ENCODE measurements around the gene RAB15. TPM values are rescaled to one million over a fixed set of nuclear protein-coding genes. Genes with fewer than 3 reads are reported as not detected.

The RAB15 gene
- total RNA-seq, 4 donors from 2014 or later = 11.6 to 50.9 (median 19.4) TPM

DNA sequence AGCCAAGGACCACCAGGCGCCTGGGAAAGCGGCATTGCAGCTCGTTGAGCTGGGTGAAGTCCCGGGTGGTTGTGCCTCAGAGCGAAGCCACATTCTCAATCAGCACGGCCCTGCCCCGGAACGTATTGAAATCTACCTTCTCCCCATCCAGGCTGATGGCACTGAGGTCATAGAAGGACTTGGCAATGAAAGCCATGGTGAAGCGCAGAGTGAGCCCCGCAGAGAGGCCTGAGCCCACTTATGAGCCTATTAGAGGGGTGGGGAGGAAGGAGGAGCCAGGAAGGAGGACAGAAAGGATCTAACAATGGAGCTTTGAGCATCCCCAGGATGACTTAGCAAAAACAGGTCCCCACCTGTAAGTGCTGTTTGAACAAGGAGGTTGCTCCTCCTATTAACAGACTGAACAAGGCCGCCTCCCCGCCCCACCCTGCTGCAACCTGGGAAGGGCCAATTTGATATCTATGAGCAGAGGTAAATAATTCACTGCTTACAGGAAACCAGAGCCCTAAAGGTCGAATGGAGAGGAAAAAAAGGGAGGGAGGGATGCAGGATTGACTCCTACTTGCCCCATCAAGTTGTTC, 29.5 kb downstream of the RAB15 start, which contains the start of gene GPX2:
GPX2 (minus strand) TSS at position 215 of the 581 bp plus-strand sequence; CDS start at position 196, 19 bp downstream.
- no peaks in the 10 kb centered on the region for H3K36me3 ChIP-seq
- peak within 1 kb of the TSS; percentile 19 to 45 (median 37) for H3K4me3 ChIP-seq
- peak; percentile 77 for TF ChIP-seq POLR2A (IDR thresholded peaks at IDR 0.05)
- no peak for TF ChIP-seq EP300 (IDR thresholded peaks at IDR 0.05; ENCODE audit: low read depth)
- peak; percentile 53 to 89 (median 75) for TF ChIP-seq POLR2AphosphoS5 (IDR thresholded peaks at IDR 0.05)
- peaks cover 0 to 50% (median 25%) of the 10 kb centered on the region in 4 donors for H3K4me1 ChIP-seq
- intact Hi-C loops (cut with DNase I; ENCODE audit: low total_unique reads) (no loop called here), in situ Hi-C loops (cut with MboI; ENCODE audit: low pct_ligation_motif_present in 1 of 4, low pct_unique_long_range_greater_than_20kb in 1 of 4, low sequenced_read_pairs in 3 of 4) (no loop called here)
- 47 to 68% methylated on average over 5 to 13 of the region's 13 CpGs for WGBS, 2 donors (ENCODE audit: low coverage in 1 of 2)
- no peaks in the 10 kb centered on the region for H3K9me3 ChIP-seq
- H3K27ac ChIP-seq = peak within 1 kb of the TSS; percentile 83 to 89 (median 86)
- peak; percentile 90 for DNase-seq
- H3K27me3 ChIP-seq = no peaks in the 10 kb centered on the region

GRCh38 chr14:64940336-64940910, 31.7 kb downstream of the RAB15 start:
- Histone ChIP-seq H3K36me3 (no peaks in the 10 kb centered on the region), H3K27ac (peak overlapping the region; percentile 83 to 89 (median 86)), H3K27me3 (no peaks in the 10 kb centered on the region), H3K4me3 (peak overlapping the region in 2 of 4 donors; percentile 36 to 45), H3K4me1 (peaks cover under 1 to 67% (median 25%) of the 10 kb centered on the region in 4 donors), H3K9me3 (no peaks in the 10 kb centered on the region)
- no peak for DNase-seq
- in situ Hi-C loops (cut with MboI; ENCODE audit: low pct_ligation_motif_present in 1 of 4, low pct_unique_long_range_greater_than_20kb in 1 of 4, low sequenced_read_pairs in 3 of 4) (no loop called here), intact Hi-C loops (cut with DNase I; ENCODE audit: low total_unique reads) (no loop called here)
- 47 to 50% methylated on average over 2 to 3 of the region's 3 CpGs for WGBS, 2 donors (ENCODE audit: low coverage in 1 of 2)
- TF ChIP-seq POLR2AphosphoS5 (IDR thresholded peaks at IDR 0.05) = peak in 1 of 3 donors; percentile 48
- TF ChIP-seq EP300 (IDR thresholded peaks at IDR 0.05; ENCODE audit: low read depth) = no peak

GRCh38 chr14:64939817-64940190, 32.3 kb downstream of the RAB15 start:
- Histone ChIP-seq H3K4me3 (peak overlapping the region in 1 of 4 donors; percentile 45), H3K9me3 (no peaks in the 10 kb centered on the region), H3K27me3 (no peaks in the 10 kb centered on the region), H3K27ac (peak overlapping the region; percentile 83 to 89 (median 86)), H3K36me3 (no peaks in the 10 kb centered on the region), H3K4me1 (peaks cover 3 to 73% (median 25%) of the 10 kb centered on the region in 4 donors)
- TF ChIP-seq, protein P1, sequence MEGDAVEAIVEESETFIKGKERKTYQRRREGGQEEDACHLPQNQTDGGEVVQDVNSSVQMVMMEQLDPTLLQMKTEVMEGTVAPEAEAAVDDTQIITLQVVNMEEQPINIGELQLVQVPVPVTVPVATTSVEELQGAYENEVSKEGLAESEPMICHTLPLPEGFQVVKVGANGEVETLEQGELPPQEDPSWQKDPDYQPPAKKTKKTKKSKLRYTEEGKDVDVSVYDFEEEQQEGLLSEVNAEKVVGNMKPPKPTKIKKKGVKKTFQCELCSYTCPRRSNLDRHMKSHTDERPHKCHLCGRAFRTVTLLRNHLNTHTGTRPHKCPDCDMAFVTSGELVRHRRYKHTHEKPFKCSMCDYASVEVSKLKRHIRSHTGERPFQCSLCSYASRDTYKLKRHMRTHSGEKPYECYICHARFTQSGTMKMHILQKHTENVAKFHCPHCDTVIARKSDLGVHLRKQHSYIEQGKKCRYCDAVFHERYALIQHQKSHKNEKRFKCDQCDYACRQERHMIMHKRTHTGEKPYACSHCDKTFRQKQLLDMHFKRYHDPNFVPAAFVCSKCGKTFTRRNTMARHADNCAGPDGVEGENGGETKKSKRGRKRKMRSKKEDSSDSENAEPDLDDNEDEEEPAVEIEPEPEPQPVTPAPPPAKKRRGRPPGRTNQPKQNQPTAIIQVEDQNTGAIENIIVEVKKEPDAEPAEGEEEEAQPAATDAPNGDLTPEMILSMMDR (IDR thresholded peaks at IDR 0.05) = no peak
- TF ChIP-seq POLR2AphosphoS5 (IDR thresholded peaks at IDR 0.05) = no peak
- in situ Hi-C loops (cut with MboI; ENCODE audit: low pct_ligation_motif_present in 1 of 4, low pct_unique_long_range_greater_than_20kb in 1 of 4, low sequenced_read_pairs in 3 of 4) (no loop called here), intact Hi-C loops (cut with DNase I; ENCODE audit: low total_unique reads) (no loop called here)
- no peak for DNase-seq
- 49 to 55% methylated on average over 2 to 3 of the region's 3 CpGs for WGBS, 2 donors (ENCODE audit: low coverage in 1 of 2)

- peak overlapping the region in 1 of 4 donors; percentile 5 for H3K4me3 ChIP-seq
- TF ChIP-seq POLR2AphosphoS5 (IDR thresholded peaks at IDR 0.05) (no peak), EP300 (IDR thresholded peaks at IDR 0.05; ENCODE audit: low read depth) (no peak), POLR2A (IDR thresholded peaks at IDR 0.05) (no peak)
- TF ChIP-seq, protein P1 (IDR thresholded peaks at IDR 0.05) = no peak
- peak; percentile 43 for DNase-seq
- H3K4me1 ChIP-seq = peaks cover 3 to 73% (median 25%) of the 10 kb centered on the region in 4 donors
- peak overlapping the region; percentile 83 to 89 (median 86) for H3K27ac ChIP-seq
- WGBS, 2 donors (ENCODE audit: low coverage in 1 of 2) = 50 to 62% methylated on average over 1 to 17 of the region's 17 CpGs
- H3K9me3 ChIP-seq = no peaks in the 10 kb centered on the region
- H3K27me3 ChIP-seq = no peaks in the 10 kb centered on the region
- intact Hi-C loops (cut with DNase I; ENCODE audit: low total_unique reads) (no loop called here), in situ Hi-C loops (cut with MboI; ENCODE audit: low pct_ligation_motif_present in 1 of 4, low pct_unique_long_range_greater_than_20kb in 1 of 4, low sequenced_read_pairs in 3 of 4) (no loop called here)
- H3K36me3 ChIP-seq = peaks cover 0 to under 1% (median 0%) of the 10 kb centered on the region in 4 donors
These were observed 32.9 kb downstream of the RAB15 start for GRCh38 chr14:64938972-64939816.

Measured in transverse colon (tissue), 4 donors.